Activated CD8-positive, alpha-beta memory T cell treated with anti-CD3 and anti-CD28 coated beads, Interleukin-2, amount 10 ng/mL, durations not matched to agents 7 days and 5 days (primary cell): Measurements from ENCODE around the gene CD79A. TPM values are rescaled to one million over a fixed set of nuclear protein-coding genes. Genes with fewer than 3 reads are reported as not detected.
A peak's percentile ranks its signal among the peaks of the same experiment; 100 is the strongest.

Source experiments
- ATAC-seq: fragments of 150-1000 bp; cut with Tn5 transposase; one replicate; pipeline ENCODE4 v1.10.0; 2021; ENCODE audit warnings: moderate library complexity
- CTCF ChIA-PET: fragments of 350-600 bp; sonication (Branson Sonifier 250); formaldehyde crosslinking; loops from one replicate; lab custom pipeline; 2021; ENCODE audit warnings: antibody characterized with exemption; lab: Charles Lee
- DNase-seq: peaks from one replicate; pipeline ENCODE4 v3.0.0-alpha.2; 2020
- H3K27ac Mint-ChIP-seq: one replicate; pipeline ENCODE4 v1.8.0; 2021; ENCODE audit warnings: mild to moderate bottlenecking, mixed read lengths
- H3K27me3 Mint-ChIP-seq: one replicate; pipeline ENCODE4 v1.8.0; 2021; ENCODE audit warnings: mixed read lengths
- H3K36me3 Mint-ChIP-seq: one replicate; pipeline ENCODE4 v1.8.0; 2021; ENCODE audit warnings: mild to moderate bottlenecking, mixed read lengths
- H3K4me1 Mint-ChIP-seq: one replicate; pipeline ENCODE4 v1.8.0; 2021; ENCODE audit warnings: mixed read lengths
- H3K4me3 Mint-ChIP-seq: one replicate; pipeline ENCODE4 v1.8.0; 2021; ENCODE audit warnings: mild to moderate bottlenecking, moderate library complexity, mixed read lengths
- H3K9me3 Mint-ChIP-seq: one replicate; pipeline ENCODE4 v1.8.0; 2022; ENCODE audit warnings: low read depth, mixed read lengths
- total RNA-seq, 2 experiments: library from RNA; stranded (reverse); gene quantifications; one replicate each; pipeline ENCODE4 v1.2.3, GENCODE V29; 2021

Gene CD79A
- total RNA-seq, 2 experiments from 2014 or later = 4.0 to 4.1 TPM

DNA sequence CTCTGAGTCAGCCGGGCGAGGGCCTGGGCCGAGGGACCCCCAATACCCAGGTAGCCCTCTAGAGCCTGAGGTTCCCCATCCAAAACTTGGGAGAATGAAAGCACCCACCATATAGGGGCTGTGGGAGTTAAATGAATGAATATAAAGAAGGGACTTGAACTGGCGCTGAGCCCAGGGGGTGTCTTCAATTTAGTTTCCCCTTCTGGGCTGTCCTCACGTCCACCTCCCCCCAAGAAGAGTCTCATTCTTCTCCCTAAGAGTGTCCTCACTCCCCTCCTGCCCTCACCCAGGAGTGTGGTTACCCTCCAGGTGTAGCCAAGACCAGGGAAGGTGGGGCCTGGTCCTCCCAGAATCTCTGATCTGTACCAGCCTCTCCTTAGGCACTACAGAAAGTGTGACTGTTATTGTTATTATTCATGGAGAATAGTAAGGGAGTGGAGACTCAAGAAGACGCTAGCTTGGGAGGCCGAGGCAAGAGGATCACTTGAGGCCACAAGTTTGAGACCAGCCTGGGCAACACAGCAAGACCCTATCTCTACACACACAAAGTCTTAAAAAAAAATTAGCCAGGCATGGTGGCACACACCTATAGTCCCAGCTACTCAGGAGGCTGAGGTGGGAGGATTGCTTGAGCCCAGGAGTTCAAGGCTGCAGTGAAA is 2.7 kb downstream of the CD79A start:
- ATAC-seq (no peak), DNase-seq (no peak)
- peaks cover 38% of the 10 kb centered on the region for H3K4me1 Mint-ChIP-seq
- H3K27ac Mint-ChIP-seq = peak overlapping the region; percentile 25
- H3K36me3 Mint-ChIP-seq = peaks cover 10% of the 10 kb centered on the region
- no peaks in the 10 kb centered on the region for H3K27me3 Mint-ChIP-seq
- CTCF ChIA-PET = interaction anchor here (10.6 kb wide), 1 partner anchor 20 kb away, joined by 66 read pairs; the partner anchor contains the start of gene RPS19
- no peak overlapping the region for H3K4me3 Mint-ChIP-seq
- H3K9me3 Mint-ChIP-seq = no peaks in the 10 kb centered on the region

- H3K4me1 Mint-ChIP-seq = peaks cover 38% of the 10 kb centered on the region
- no peak for DNase-seq
- CTCF ChIA-PET = interaction anchor here (10.6 kb wide), 1 partner anchor 20 kb away, joined by 66 read pairs; the partner anchor contains the start of gene RPS19
- no peaks in the 10 kb centered on the region for H3K27me3 Mint-ChIP-seq
- H3K36me3 Mint-ChIP-seq = peaks cover 13% of the 10 kb centered on the region
- no peak overlapping the region for H3K4me3 Mint-ChIP-seq
- peak overlapping the region; percentile 25 for H3K27ac Mint-ChIP-seq
- H3K9me3 Mint-ChIP-seq = no peaks in the 10 kb centered on the region
- no peak for ATAC-seq
Measured at GRCh38 chr19:41880329-41880708, 3.2 kb downstream of the CD79A start.

GRCh38 chr19:41882568-41883462 is 5.7 kb downstream of the CD79A start, which contains the start of gene ARHGEF1:
Gene ARHGEF1 (plus strand): TSS chr19:41883184. CDS start chr19:41888083, 4,899 bp downstream.
- Mint-ChIP-seq H3K4me1 (peaks cover 32% of the 10 kb centered on the region), H3K4me3 (peak within 1 kb of the TSS; percentile 98), H3K36me3 (peaks cover 27% of the 10 kb centered on the region), H3K27me3 (no peaks in the 10 kb centered on the region), H3K9me3 (no peaks in the 10 kb centered on the region), H3K27ac (peak within 1 kb of the TSS; percentile 97)
- ATAC-seq (peak; percentile 2), DNase-seq (peak; percentile 74)
- CTCF ChIA-PET = interaction anchor here (1.0 to 12.1 kb wide), 5 partner anchors 13 to 69 kb away, joined by 4 to 260 read pairs (median 66); partner anchors contain the start of genes CD79A and RPS19

- Mint-ChIP-seq H3K4me1 (peaks cover 35% of the 10 kb centered on the region), H3K9me3 (no peaks in the 10 kb centered on the region), H3K27ac (peak overlapping the region; percentile 94), H3K36me3 (peaks cover 33% of the 10 kb centered on the region), H3K4me3 (peak overlapping the region; percentile 82), H3K27me3 (no peaks in the 10 kb centered on the region)
- CTCF ChIA-PET = interaction anchor here (1.0 to 12.1 kb wide), 5 partner anchors 13 to 69 kb away, joined by 4 to 260 read pairs (median 66); partner anchors contain the start of genes CD79A and RPS19
- DNase-seq (no peak), ATAC-seq (no peak)
Measured at GRCh38 chr19:41883463-41883820, 6.4 kb downstream of the CD79A start.

DNA sequence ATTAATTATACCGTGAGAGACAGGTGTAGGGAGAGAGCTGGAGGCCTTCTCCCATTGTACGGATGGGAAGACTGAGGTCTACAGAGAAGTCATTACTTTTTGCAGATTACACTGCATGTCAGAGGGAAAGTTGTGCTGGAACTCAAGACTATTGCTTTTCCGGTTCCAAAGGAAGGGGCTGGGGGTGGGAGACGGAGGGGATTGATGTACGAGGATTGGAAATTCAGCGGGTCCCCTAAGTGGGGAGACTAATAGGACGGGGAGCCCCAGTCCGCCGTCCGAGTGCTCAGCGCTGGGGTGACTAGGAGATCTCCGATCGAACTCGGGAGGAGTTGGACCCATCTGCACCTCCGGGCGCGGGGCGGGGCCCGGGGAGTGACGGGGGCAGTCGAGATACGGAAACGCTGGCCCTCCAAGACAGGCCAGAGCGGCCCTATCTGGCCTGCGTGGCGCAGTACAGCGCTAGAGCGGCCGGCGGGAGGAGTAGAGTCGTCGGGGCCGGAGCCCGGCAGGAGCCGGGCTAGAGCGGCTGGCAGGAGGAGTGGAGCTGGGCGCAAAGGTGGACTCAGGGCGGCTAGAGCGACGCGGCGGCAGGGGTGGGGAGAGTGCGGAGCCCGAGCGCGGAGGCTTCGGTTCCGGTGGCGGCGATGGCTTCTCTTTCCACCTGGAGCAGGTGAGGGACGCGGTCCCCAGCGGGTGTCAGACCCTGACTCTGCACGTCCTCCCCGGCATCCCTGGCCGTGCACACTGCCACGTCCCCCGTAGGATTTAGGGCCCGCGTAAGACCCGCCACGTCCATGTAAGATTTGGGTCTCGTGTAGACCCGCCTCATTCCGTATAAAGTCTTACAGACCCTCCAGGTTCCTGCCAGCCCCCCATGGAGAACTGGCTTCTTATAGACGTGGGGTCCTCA is 7.0 kb downstream of the CD79A start:
- peaks cover 38% of the 10 kb centered on the region for H3K36me3 Mint-ChIP-seq
- H3K27me3 Mint-ChIP-seq = no peaks in the 10 kb centered on the region
- peaks cover 41% of the 10 kb centered on the region for H3K4me1 Mint-ChIP-seq
- H3K27ac Mint-ChIP-seq = peak overlapping the region; percentile 94
- no peaks in the 10 kb centered on the region for H3K9me3 Mint-ChIP-seq
- ATAC-seq = peak; percentile 81
- DNase-seq = peak; percentile 97
- peak overlapping the region; percentile 82 for H3K4me3 Mint-ChIP-seq
- CTCF ChIA-PET = interaction anchor here (1.6 to 12.1 kb wide), 5 partner anchors 14 to 74 kb away, joined by 4 to 260 read pairs (median 66); partner anchors contain the start of genes CD79A, RABAC1 and RPS19

DNA sequence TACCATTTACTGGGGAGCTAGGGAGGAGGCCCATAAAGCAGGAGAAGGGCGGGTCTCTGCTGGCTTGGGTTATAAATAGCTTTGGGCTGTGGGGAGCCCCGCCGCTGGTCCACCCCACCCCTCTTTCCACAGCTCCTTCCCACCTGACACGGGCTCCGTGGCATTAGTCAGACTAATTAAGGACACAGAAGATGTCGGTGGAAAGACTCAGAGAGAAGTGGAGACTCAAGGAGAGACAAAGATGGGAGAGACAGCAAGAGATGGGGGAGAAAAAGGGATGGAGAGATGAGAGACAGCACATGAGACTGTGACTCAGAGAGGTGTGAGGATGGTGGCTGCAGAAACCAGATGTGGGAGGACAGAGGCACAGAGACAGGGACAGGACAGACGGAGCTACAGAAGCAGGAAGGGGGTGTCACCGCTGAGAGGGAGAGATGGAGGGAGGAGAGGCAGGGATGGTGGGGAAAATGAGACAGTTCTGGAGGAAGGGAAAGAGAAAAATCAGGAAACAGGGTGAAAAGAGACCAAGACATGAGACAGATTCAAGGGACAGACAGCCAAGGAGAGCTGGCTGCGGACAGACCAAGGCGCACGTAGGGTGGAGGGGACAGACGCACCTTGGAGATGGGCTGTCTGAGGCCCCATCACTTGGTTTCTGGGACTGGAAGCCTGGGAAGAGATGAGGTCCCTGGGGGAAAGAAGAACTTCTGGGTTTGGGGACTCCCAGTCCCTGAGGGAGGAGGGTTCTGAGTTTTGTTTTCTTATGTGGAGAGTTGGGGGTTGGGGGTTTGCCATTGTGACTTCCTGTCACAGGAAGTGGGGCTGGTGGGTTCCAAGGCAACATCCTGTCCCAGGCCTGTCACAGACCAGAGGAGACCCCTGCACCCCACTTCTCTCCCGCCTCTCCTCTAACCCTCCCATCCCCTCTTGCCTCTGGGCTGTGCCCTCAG is 10.0 kb downstream of the CD79A start:
- Mint-ChIP-seq H3K36me3 (peaks cover 58% of the 10 kb centered on the region), H3K4me3 (peak overlapping the region; percentile 82), H3K27ac (peak overlapping the region; percentile 94), H3K4me1 (peaks cover 67% of the 10 kb centered on the region), H3K9me3 (no peaks in the 10 kb centered on the region), H3K27me3 (no peaks in the 10 kb centered on the region)
- CTCF ChIA-PET = interaction anchor here (1.2 to 12.1 kb wide), 8 partner anchors 17 to 77 kb away, joined by 3 to 260 read pairs (median 11); partner anchors contain the start of genes CD79A, RABAC1 and RPS19
- peak; percentile 92 for DNase-seq
- peak; percentile 28 for ATAC-seq

DNA sequence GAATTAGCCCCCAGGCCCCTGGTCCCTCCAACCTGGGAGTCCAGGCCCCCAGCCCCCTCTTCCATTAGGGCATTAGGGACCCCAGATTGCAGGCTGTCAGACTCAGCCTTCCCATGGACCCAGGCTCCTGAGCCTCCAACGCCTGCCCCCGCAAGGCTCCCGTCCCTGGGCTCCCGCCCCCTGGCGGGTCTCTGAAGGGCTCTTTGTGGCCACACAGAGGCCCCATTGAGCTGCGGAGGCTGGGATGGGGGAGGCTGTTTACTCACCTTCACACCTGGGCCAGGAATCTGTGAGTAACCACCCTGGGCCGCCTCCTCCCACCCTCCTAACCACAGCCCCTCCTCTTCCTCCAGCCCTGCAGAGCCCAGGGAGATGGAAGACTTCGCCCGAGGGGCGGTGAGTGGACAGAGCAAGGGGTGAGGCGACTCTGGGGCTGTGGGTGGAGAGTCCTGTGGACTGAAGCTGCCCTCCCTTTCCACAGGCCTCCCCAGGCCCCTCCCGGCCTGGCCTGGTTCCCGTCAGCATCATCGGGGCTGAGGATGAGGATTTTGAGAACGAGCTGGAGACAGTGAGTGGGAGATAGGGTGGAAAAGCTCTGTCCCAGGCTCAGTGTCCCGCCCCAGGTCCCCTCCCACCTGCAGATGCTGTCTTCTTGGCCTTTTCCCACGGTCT is 10.8 kb downstream of the CD79A start:
- peaks cover 56% of the 10 kb centered on the region for H3K36me3 Mint-ChIP-seq
- ATAC-seq (peak; percentile 28), DNase-seq (peak; percentile 91)
- H3K9me3 Mint-ChIP-seq = no peaks in the 10 kb centered on the region
- H3K27ac Mint-ChIP-seq = peak overlapping the region; percentile 94
- H3K4me3 Mint-ChIP-seq = peak overlapping the region; percentile 82
- peaks cover 68% of the 10 kb centered on the region for H3K4me1 Mint-ChIP-seq
- no peaks in the 10 kb centered on the region for H3K27me3 Mint-ChIP-seq
- CTCF ChIA-PET = interaction anchor here (1.2 to 12.1 kb wide), 5 partner anchors 18 to 70 kb away, joined by 3 to 260 read pairs (median 66); partner anchors contain the start of genes CD79A, RABAC1 and RPS19

DNA sequence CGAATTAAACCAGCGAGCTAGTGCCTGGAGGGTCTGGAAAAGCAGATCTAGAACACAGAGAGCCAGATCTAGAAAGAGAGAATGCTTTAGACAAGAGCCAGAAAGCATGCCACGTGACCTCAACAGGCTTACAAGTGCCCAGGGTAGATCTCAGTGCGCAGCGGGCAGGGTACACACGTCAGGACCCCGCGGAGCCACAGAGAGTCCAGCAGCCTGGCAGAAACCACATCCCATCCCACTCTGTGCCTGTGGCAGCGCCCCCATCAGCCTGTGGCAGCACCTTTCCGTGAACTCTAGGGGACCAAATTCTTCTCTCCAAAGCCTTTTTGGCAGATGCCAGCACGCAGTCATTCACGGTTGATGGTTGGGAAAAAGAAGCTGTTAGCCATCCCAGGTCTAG is 11.8 kb downstream of the CD79A start:
- DNase-seq = no peak
- CTCF ChIA-PET = interaction anchor here (1.2 to 12.1 kb wide), 6 partner anchors 19 to 70 kb away, joined by 3 to 260 read pairs (median 36); partner anchors contain the start of genes CD79A, RABAC1 and RPS19
- Mint-ChIP-seq H3K27ac (peak overlapping the region; percentile 94), H3K4me3 (peak overlapping the region; percentile 82), H3K27me3 (no peaks in the 10 kb centered on the region), H3K36me3 (peaks cover 54% of the 10 kb centered on the region), H3K9me3 (no peaks in the 10 kb centered on the region), H3K4me1 (peaks cover 72% of the 10 kb centered on the region)
- ATAC-seq = no peak

DNA sequence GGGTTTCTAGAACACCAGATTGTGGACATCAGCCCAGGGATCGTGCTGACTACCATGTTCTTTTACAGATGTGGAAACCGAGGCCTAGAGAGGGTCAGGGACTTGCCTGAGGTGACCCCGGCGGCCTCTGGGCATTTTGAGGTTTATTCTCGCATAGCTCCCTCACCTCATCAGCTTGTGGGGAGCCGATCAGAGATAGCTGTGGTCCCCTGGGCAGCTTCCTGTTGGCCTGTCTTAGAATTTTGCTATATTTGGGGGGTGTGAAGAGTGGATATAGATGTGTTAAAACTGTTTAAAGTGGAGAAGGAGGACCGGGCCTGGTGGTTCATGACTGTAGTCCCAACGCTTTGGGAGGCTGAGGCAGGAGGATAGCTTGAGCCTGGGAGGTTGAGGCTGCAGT is 12.8 kb downstream of the CD79A start:
- no peaks in the 10 kb centered on the region for H3K27me3 Mint-ChIP-seq
- H3K27ac Mint-ChIP-seq = peak overlapping the region; percentile 94
- peaks cover 77% of the 10 kb centered on the region for H3K4me1 Mint-ChIP-seq
- peaks cover 58% of the 10 kb centered on the region for H3K36me3 Mint-ChIP-seq
- peak overlapping the region; percentile 31 for H3K4me3 Mint-ChIP-seq
- no peak for ATAC-seq
- CTCF ChIA-PET = interaction anchor here (0.6 to 12.1 kb wide), 9 partner anchors 12 to 69 kb away, joined by 3 to 260 read pairs (median 3); partner anchors contain the start of genes CD79A, RABAC1 and RPS19
- DNase-seq = no peak
- no peaks in the 10 kb centered on the region for H3K9me3 Mint-ChIP-seq

DNA sequence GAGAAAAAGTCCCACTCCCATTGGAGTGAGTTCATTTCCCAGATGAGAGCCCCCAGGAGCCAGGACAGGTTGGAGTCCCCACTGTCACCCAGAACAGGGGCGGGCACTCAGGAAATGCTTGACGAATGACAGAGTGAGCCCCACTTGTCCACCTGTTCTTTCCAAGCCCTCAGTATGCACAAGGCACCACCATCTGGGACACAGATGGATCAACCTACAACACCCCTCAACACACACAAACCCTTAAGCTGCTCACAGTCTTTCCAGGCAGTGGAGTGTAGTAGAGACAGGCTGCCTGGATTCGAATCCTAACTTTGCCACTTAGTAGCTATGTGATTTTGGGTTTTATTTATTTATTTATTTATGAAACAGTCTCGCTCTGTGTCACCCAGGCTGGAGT is 13.9 kb downstream of the CD79A start:
- Mint-ChIP-seq H3K4me3 (no peak overlapping the region), H3K9me3 (no peaks in the 10 kb centered on the region), H3K27me3 (no peaks in the 10 kb centered on the region), H3K27ac (peak overlapping the region; percentile 13), H3K36me3 (peaks cover 57% of the 10 kb centered on the region), H3K4me1 (peaks cover 75% of the 10 kb centered on the region)
- CTCF ChIA-PET = interaction anchor here (0.8 to 12.1 kb wide), 4 partner anchors 11 to 54 kb away, joined by 3 to 260 read pairs (median 46); partner anchors contain the start of gene CD79A
- DNase-seq (no peak), ATAC-seq (no peak)
